ENCODE results near the gene TOX3. TPM values are rescaled to one million over a fixed set of nuclear protein-coding genes. Genes with fewer than 3 reads are reported as not detected.

Gene TOX3
- total RNA-seq, 1 experiment from 2014 or later = 20.2 TPM

- POLR2A ChIA-PET = interaction anchor here (1.2 kb wide), 1 partner anchor 30 kb away, joined by 3 read pairs; no protein-coding TSS in a partner anchor
Measured at GRCh38 chr16:52549011-52549692, 2.2 kb upstream of the TOX3 start.

GRCh38 chr16:52548261-52549010, 1.5 kb upstream of the TOX3 start:
- CTCF ChIA-PET = interaction anchor here (0.5 to 3.7 kb wide), 36 partner anchors 11 to 556 kb away, joined by 3 to 27 read pairs (median 4); partner anchors contain the start of gene CHD9

More at GRCh38 chr16:52549011-52549692, 2.2 kb upstream of the TOX3 start:
- Mint-ChIP-seq H3K36me3 (no peaks in the 10 kb centered on the region), H3K4me1 (peaks cover 57% of the 10 kb centered on the region), H3K4me3 (no peak overlapping the region), H3K27me3 (ENCODE audit: low read depth) (peaks cover 55% of the 10 kb centered on the region), H3K27ac (no peak overlapping the region), H3K9me3 (no peaks in the 10 kb centered on the region)
- DNase-seq (ENCODE audit: low spot score) (peak; percentile 38), ATAC-seq (peak; percentile 56)
- CTCF ChIA-PET = interaction anchor here (0.6 to 3.7 kb wide), 28 partner anchors 10 to 506 kb away, joined by 3 to 27 read pairs (median 5); partner anchors contain the start of gene CHD9
- TF ChIP-seq NR1H2 (CRISPR knock-in tag; IDR thresholded peaks at IDR 0.05) = no peak
- no peak for TF ChIP-seq ZNF396 (CRISPR knock-in tag; IDR thresholded peaks at IDR 0.05; ENCODE audit: borderline replicate concordance)
- TF ChIP-seq ATF6 (CRISPR knock-in tag; IDR thresholded peaks at IDR 0.05) = no peak
- TF ChIP-seq, protein P1, sequence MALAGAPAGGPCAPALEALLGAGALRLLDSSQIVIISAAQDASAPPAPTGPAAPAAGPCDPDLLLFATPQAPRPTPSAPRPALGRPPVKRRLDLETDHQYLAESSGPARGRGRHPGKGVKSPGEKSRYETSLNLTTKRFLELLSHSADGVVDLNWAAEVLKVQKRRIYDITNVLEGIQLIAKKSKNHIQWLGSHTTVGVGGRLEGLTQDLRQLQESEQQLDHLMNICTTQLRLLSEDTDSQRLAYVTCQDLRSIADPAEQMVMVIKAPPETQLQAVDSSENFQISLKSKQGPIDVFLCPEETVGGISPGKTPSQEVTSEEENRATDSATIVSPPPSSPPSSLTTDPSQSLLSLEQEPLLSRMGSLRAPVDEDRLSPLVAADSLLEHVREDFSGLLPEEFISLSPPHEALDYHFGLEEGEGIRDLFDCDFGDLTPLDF (CRISPR knock-in tag; IDR thresholded peaks at IDR 0.05) = no peak

DNA sequence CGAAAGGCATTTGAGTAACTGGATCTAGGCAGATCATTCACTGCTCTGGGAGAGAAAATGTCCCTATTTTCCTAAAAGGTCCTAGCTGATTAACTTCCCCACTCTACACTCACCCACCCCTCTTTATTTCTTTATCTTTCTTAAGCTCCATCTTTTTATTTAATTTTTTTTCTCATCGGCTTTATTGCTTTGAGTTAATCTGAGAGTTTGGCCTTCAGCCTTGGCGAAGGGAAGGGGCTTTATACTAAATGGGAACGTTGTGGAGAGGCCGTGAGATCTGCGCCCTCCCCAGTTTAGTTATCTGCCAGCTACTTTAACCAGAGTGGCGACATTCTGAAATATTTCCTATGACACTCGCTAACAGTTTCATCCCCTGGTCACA, 882 bp upstream of the TOX3 start:
- H3K4me3 Mint-ChIP-seq = peak overlapping the region; percentile 88
- H3K36me3 Mint-ChIP-seq = no peaks in the 10 kb centered on the region
- no peaks in the 10 kb centered on the region for H3K9me3 Mint-ChIP-seq
- H3K27me3 Mint-ChIP-seq (ENCODE audit: low read depth) = peaks cover 51% of the 10 kb centered on the region
- peaks cover 53% of the 10 kb centered on the region for H3K4me1 Mint-ChIP-seq
- no peak overlapping the region; the same call in 1 of the 2 replicates for H3K27ac Mint-ChIP-seq
- POLR2A ChIA-PET = interaction anchor here (0.7 to 1.1 kb wide), 2 partner anchors 26 to 149 kb away, joined by 3 read pairs; no protein-coding TSS in a partner anchor
- TF ChIP-seq NR3C1 (CRISPR knock-in tag; conservative IDR thresholded peaks at IDR 0.05; ENCODE audit: low read depth) = no peak
- 0 out of 2 replicates have a peak, but pooled peaks have one; percentile 8 for TF ChIP-seq MAX (CRISPR knock-in tag; IDR thresholded peaks at IDR 0.05)
- ATAC-seq = no peak
- DNase-seq (ENCODE audit: low spot score) = no peak
- CTCF ChIA-PET = interaction anchor here (0.6 to 3.7 kb wide), 17 partner anchors 11 to 557 kb away, joined by 3 to 27 read pairs (median 5); no protein-coding TSS in a partner anchor

More at GRCh38 chr16:52548261-52549010, 1.5 kb upstream of the TOX3 start:
- no peak overlapping the region for H3K27ac Mint-ChIP-seq
- DNase-seq (ENCODE audit: low spot score) (peak; percentile 24), ATAC-seq (peak; percentile 13; the same call in 1 of the 2 replicates)
- POLR2A ChIA-PET = interaction anchor here (0.7 to 1.2 kb wide), 2 partner anchors 29 to 149 kb away, joined by 3 read pairs; no protein-coding TSS in a partner anchor
- H3K9me3 Mint-ChIP-seq = no peaks in the 10 kb centered on the region
- peak overlapping the region; percentile 88 for H3K4me3 Mint-ChIP-seq
- no peaks in the 10 kb centered on the region for H3K36me3 Mint-ChIP-seq
- TF ChIP-seq, protein P2, sequence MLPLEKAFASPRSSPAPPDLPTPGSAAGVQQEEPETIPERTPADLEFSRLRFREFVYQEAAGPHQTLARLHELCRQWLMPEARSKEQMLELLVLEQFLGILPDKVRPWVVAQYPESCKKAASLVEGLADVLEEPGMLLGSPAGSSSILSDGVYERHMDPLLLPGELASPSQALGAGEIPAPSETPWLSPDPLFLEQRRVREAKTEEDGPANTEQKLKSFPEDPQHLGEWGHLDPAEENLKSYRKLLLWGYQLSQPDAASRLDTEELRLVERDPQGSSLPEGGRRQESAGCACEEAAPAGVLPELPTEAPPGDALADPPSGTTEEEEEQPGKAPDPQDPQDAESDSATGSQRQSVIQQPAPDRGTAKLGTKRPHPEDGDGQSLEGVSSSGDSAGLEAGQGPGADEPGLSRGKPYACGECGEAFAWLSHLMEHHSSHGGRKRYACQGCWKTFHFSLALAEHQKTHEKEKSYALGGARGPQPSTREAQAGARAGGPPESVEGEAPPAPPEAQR (CRISPR knock-in tag; IDR thresholded peaks at IDR 0.05) = no peak
- 0 out of 2 replicates have a peak, but pooled peaks have one; percentile 26 for TF ChIP-seq FOXK1 (CRISPR knock-in tag; IDR thresholded peaks at IDR 0.05)
- peaks cover 55% of the 10 kb centered on the region for H3K4me1 Mint-ChIP-seq
- H3K27me3 Mint-ChIP-seq (ENCODE audit: low read depth) = peaks cover 51% of the 10 kb centered on the region

Measured in WTC11 (cell line).